ENCODE measurements around the gene PHACTR1. TPM values are rescaled to one million over a fixed set of nuclear protein-coding genes. Genes with fewer than 3 reads are reported as not detected.

The PHACTR1 gene
- polyA plus RNA-seq, 1 experiment, result not detected

DNA sequence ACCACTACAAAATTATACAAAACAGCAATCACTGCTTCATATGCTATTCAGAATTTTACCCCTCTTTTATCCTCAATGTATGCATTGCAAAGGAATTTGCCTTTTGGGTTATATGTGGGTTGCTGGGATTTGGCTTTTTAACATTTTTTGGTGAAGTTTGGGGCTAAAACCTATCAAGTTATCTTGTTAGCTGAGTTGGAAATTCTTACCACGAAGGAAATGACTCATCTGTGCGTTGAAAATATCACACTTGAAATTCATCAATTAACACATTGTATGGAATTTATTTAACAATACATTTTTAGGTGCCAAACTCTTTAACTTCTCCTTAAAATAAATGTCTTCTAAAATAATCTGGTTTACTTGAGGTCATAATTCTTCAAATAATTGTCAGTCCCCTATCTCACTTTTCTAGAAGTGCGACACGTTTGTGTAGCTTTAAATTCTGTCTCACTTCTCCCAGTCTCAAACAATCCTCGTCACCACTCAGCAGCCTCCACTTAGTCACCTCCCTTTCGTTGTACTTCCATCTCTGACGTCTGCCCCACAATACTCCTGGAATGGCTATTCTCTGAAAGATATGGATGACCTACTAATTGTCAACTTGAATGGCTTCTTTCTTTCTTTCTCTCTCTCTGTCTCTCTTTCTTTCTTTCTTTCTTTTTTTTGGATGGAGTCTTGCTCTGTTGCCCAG lies 88.5 kb downstream of the PHACTR1 start:
- no peak overlapping the region for H3K4me3 ChIP-seq (ENCODE audit: low read depth, low read length)
- POLR2A ChIA-PET, result no interaction called here
- no peak overlapping the region for H3K27ac ChIP-seq (ENCODE audit: low read depth, low read length)
- no peak for DNase-seq (ENCODE audit: low read depth, low spot score)
- CTCF ChIA-PET, result no interaction called here
- H3K27me3 ChIP-seq (ENCODE audit: control insufficient read depth, insufficient read depth, low read length), result no peaks in the 10 kb centered on the region
- TF ChIP-seq, protein P1, sequence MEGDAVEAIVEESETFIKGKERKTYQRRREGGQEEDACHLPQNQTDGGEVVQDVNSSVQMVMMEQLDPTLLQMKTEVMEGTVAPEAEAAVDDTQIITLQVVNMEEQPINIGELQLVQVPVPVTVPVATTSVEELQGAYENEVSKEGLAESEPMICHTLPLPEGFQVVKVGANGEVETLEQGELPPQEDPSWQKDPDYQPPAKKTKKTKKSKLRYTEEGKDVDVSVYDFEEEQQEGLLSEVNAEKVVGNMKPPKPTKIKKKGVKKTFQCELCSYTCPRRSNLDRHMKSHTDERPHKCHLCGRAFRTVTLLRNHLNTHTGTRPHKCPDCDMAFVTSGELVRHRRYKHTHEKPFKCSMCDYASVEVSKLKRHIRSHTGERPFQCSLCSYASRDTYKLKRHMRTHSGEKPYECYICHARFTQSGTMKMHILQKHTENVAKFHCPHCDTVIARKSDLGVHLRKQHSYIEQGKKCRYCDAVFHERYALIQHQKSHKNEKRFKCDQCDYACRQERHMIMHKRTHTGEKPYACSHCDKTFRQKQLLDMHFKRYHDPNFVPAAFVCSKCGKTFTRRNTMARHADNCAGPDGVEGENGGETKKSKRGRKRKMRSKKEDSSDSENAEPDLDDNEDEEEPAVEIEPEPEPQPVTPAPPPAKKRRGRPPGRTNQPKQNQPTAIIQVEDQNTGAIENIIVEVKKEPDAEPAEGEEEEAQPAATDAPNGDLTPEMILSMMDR (IDR thresholded peaks at IDR 0.05; ENCODE audit: low read depth, low read length), result no peak
- no peaks in the 10 kb centered on the region for H3K9me3 ChIP-seq (ENCODE audit: control insufficient read depth, insufficient read depth, low read length)

DNA sequence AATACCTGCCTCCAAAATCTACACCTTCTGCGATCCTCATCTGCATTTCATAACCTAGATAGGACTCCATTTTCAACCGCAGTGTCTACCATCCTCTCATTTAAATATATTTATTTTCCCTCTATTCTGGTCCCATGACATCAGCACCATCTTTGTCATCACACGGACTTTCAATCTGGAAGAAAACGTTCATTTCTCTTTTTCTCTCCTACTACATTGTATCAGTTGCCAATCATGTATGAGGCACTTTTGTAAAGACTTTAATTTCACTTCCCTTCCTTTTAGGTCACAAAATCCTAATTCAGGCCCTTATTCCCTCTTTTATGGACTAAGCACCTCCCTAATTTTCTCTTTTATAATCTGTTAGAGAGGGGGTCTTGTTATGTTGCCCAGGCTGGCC lies 89.6 kb downstream of the PHACTR1 start:
- DNase-seq (ENCODE audit: low read depth, low spot score), result no peak
- Histone ChIP-seq H3K27ac (ENCODE audit: low read depth, low read length) (no peak overlapping the region), H3K9me3 (ENCODE audit: control insufficient read depth, insufficient read depth, low read length) (no peaks in the 10 kb centered on the region), H3K27me3 (ENCODE audit: control insufficient read depth, insufficient read depth, low read length) (no peaks in the 10 kb centered on the region), H3K4me3 (ENCODE audit: low read depth, low read length) (no peak overlapping the region)
- CTCF ChIA-PET, result no interaction called here
- POLR2A ChIA-PET, result no interaction called here
- TF ChIP-seq, protein P1 (IDR thresholded peaks at IDR 0.05; ENCODE audit: low read depth, low read length), result no peak

DNA sequence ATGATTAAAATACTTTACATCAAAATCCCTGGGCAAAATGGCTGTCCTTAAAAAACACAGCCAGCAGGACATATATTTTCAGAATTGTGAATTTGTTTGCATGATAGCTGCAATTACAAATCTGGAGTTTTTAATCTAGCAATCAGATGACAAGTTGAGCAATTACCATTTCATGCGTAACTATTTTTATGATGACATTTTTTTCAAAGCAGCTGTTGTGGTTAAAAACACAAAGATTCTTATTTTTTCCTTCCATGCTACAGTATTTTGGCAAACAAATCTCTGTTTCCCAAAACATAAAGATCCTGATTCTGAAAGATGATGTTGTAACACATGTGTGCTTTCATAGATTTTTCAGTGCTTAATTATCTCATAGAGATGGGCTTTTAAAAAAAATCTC lies 90.2 kb downstream of the PHACTR1 start:
- Histone ChIP-seq H3K9me3 (ENCODE audit: control insufficient read depth, insufficient read depth, low read length) (no peaks in the 10 kb centered on the region), H3K4me3 (ENCODE audit: low read depth, low read length) (no peak overlapping the region), H3K27ac (ENCODE audit: low read depth, low read length) (no peak overlapping the region), H3K27me3 (ENCODE audit: control insufficient read depth, insufficient read depth, low read length) (no peaks in the 10 kb centered on the region)
- ChIA-PET CTCF (no interaction called here), POLR2A (no interaction called here)
- no peak for DNase-seq (ENCODE audit: low read depth, low spot score)
- TF ChIP-seq, protein P1 (IDR thresholded peaks at IDR 0.05; ENCODE audit: low read depth, low read length), result no peak

DNA sequence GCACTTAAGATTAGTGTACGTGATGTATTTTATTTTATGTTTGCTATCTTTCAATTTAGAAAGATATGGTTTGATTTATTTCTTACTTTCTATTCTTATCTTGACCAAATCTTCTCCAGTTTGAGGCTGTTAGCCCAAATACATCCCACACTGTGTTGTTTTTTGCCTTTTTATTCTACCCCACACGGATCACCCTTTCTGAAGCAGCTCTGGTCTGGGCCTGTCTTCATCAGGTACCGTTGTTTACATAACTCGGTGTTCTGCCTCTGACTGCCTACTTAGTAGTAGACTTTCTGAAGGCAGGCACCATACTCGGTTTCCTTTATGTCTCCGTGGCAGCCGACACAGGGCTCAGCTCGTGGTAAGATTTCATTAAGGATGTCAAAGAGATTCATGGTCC lies 95.0 kb downstream of the PHACTR1 start:
- Histone ChIP-seq H3K9me3 (ENCODE audit: control insufficient read depth, insufficient read depth, low read length) (no peaks in the 10 kb centered on the region), H3K27ac (ENCODE audit: low read depth, low read length) (no peak overlapping the region), H3K4me3 (ENCODE audit: low read depth, low read length) (no peak overlapping the region), H3K27me3 (ENCODE audit: control insufficient read depth, insufficient read depth, low read length) (no peaks in the 10 kb centered on the region)
- ChIA-PET CTCF (interaction anchor here (0.6 kb wide), 1 partner anchor 136 kb away, joined by 3 read pairs; no protein-coding TSS in a partner anchor), POLR2A (no interaction called here)
- no peak for DNase-seq (ENCODE audit: low read depth, low spot score)
- TF ChIP-seq, protein P1 (IDR thresholded peaks at IDR 0.05; ENCODE audit: low read depth, low read length), result no peak

DNA sequence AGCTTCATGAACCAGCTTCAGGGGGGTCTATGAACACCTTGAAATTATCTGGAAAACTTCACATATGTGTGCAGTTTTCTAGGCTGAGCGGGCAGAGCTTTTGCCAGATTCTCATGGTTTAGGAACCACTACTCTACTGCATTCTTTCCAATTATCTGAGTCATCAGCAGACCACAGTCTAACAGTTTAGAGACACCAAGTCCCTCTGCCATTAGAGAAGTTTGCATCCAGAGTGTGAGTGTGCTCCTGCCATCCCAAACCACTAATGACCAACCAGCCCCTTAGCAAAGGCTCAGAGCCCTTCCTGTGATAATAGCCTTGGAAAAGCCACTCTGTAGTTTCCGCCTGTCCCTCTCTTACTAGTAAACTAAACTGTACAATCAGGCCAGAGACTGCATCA lies 96.8 kb downstream of the PHACTR1 start:
- CTCF ChIA-PET, result no interaction called here
- Histone ChIP-seq H3K27me3 (ENCODE audit: control insufficient read depth, insufficient read depth, low read length) (no peaks in the 10 kb centered on the region), H3K9me3 (ENCODE audit: control insufficient read depth, insufficient read depth, low read length) (peaks cover 2% of the 10 kb centered on the region; the same call in 1 of the 2 replicates), H3K27ac (ENCODE audit: low read depth, low read length) (no peak overlapping the region), H3K4me3 (ENCODE audit: low read depth, low read length) (no peak overlapping the region)
- DNase-seq (ENCODE audit: low read depth, low spot score), result no peak
- POLR2A ChIA-PET, result no interaction called here
- TF ChIP-seq, protein P1 (IDR thresholded peaks at IDR 0.05; ENCODE audit: low read depth, low read length), result no peak
